Breast epithelium (tissue), 3 donors: Measurements from ENCODE around the gene TMEM131.

Experiments used
- CTCF ChIP-seq, 3 donors: fragments of 450-650 bp; IDR thresholded peaks; one replicate each; pipeline ENCODE4 v1.5.1; 2016 to 2017; ENCODE audit warnings: antibody characterized with exemption in 3 of 3, mild to moderate bottlenecking in 3 of 3, moderate library complexity in 3 of 3
- POLR2A ChIP-seq: fragments of 450-650 bp; IDR thresholded peaks from one replicate; pipeline ENCODE4 v1.6.1; 2016; ENCODE audit warnings: antibody characterized with exemption, mild to moderate bottlenecking, moderate library complexity
- POLR2AphosphoS5 ChIP-seq, 3 donors: sonication (generic); formaldehyde crosslinking; IDR thresholded peaks; one replicate each; pipeline ENCODE4 v1.6.1; 2017; ENCODE audit warnings: antibody characterized with exemption in 3 of 3

- no peak for TF ChIP-seq POLR2AphosphoS5 (IDR thresholded peaks at IDR 0.05)
- TF ChIP-seq POLR2A: no peak
- TF ChIP-seq CTCF (IDR thresholded peaks at IDR 0.05): no peak
Measured at GRCh38 chr2:98015671-98016070, 19.9 kb upstream of the TMEM131 start.
